Fibroblast of villous mesenchyme (primary cell): ENCODE measurements around the gene SRXN1. TPM values are rescaled to one million over a fixed set of nuclear protein-coding genes. Genes with fewer than 3 reads are reported as not detected.
A peak's percentile ranks its signal among the peaks of the same experiment; 100 is the strongest.

Experiments
- DNase-seq: peaks from one replicate; pipeline ENCODE4 v3.0.0-alpha.2; 2010; ENCODE audit warnings: low read depth
- H3K4me3 ChIP-seq: 2 replicates; pipeline ENCODE4 v1.5.1; 2011; ENCODE audit warnings: low read depth, mild to moderate bottlenecking, low read length
- CTCF ChIP-seq: IDR thresholded peaks from 2 replicates; pipeline ENCODE4 v1.5.1; 2012; ENCODE audit warnings: low read depth, mild to moderate bottlenecking, low read length; ENCODE audit not compliant: insufficient read depth
- total RNA-seq: library from RNA; depleted of rRNA; stranded (reverse); fragments of >200 nt; gene quantifications from 2 replicates; pipeline ENCODE4 v1.2.3, GENCODE V29; 2012

The SRXN1 gene
- total RNA-seq, 1 donor, result 35.4 TPM

- TF ChIP-seq CTCF, result no peak
- no peak for DNase-seq
- no peak overlapping the region for H3K4me3 ChIP-seq
Measured at GRCh38 chr20:669573-669972, 16.6 kb upstream of the SRXN1 start.

- TF ChIP-seq CTCF, result no peak
- no peak overlapping the region for H3K4me3 ChIP-seq
- DNase-seq, result no peak
Measured at GRCh38 chr20:668638-669037, 15.6 kb upstream of the SRXN1 start.

- no peak for DNase-seq
- TF ChIP-seq CTCF, result no peak
- H3K4me3 ChIP-seq, result no peak overlapping the region
Measured at GRCh38 chr20:668050-668449, 15.1 kb upstream of the SRXN1 start.

- peak; percentile 45 for DNase-seq
- H3K4me3 ChIP-seq, result no peak overlapping the region
- peak; percentile 93 for TF ChIP-seq CTCF
Measured at GRCh38 chr20:667351-668034, 14.5 kb upstream of the SRXN1 start.

- TF ChIP-seq CTCF, result no peak
- no peak for DNase-seq
- no peak overlapping the region for H3K4me3 ChIP-seq
Measured at GRCh38 chr20:666877-667276, 13.9 kb upstream of the SRXN1 start.

- TF ChIP-seq CTCF, result no peak
- no peak for DNase-seq
- H3K4me3 ChIP-seq, result no peak overlapping the region
Measured at GRCh38 chr20:665276-665675, 12.3 kb upstream of the SRXN1 start.

GRCh38 chr20:664576-664975 is 11.6 kb upstream of the SRXN1 start:
- no peak overlapping the region for H3K4me3 ChIP-seq
- TF ChIP-seq CTCF, result no peak
- DNase-seq, result no peak
